Measurements from ENCODE around the gene CLK2.

The CLK2 gene

DNA sequence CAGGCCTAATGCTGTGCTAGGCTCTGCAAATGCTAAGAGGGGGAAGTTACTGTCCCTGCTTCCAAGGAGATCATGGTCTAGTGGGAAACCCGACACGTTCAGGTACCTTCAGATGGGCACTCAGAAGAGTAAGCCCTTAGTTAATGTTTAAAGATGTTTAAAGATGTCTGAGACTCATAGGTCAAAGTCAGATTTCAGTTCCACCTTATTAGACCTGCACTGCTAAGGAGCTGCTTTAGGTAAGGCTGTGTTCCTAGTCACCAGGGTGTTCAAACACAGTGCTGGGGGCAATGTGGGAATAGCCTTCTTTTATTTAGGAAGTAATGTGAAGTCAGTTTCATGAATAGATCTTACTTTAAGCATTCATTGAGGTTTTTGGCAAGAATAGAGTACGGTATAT is 43.6 kb upstream of the CLK2 start:
- no peak overlapping the region for H3K14ac ChIP-seq (ENCODE audit: low read length)

DNA sequence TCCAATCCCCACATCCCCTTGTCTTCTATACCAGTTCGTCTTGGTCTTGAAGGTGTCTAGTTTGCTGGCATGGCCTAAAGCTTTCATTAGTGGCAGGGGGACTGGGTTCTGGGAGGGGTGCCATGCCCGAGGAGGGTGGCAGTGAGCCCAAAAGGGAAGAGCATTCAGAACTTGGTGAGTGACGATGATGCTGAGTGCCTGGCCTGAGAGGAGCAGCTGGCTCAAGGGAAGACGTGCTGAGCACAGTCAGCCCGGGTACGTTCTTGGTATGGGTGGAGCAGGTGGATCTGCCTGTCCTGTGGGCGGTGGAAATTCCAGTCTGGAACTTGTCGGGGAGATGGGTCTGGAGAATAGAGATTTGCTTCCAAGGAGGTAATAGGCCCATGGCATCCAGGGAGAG is 40.0 kb upstream of the CLK2 start:
- H2AFZ ChIP-seq (ENCODE audit: low read length) = no peak overlapping the region
- H3K18ac ChIP-seq (ENCODE audit: low read length) = no peak overlapping the region
- H4K8ac ChIP-seq (ENCODE audit: low read depth, low read length) = no peak overlapping the region
- no peak overlapping the region for H3K23ac ChIP-seq (ENCODE audit: low read depth, low read length, poor library complexity)
- no peak overlapping the region for H2BK12ac ChIP-seq (ENCODE audit: low read length)
- no peak overlapping the region for H2BK120ac ChIP-seq (ENCODE audit: low read depth, low read length)
- H3K4me1 ChIP-seq (ENCODE audit: control insufficient read depth in 2 of 2, insufficient read depth in 1 of 2, low read depth in 1 of 2, low read length in 2 of 2) = peaks cover 11 to 15% of the 10 kb centered on the region in 2 donors
- no peak overlapping the region for H3K14ac ChIP-seq (ENCODE audit: low read length)
- H3K4ac ChIP-seq (ENCODE audit: low read length) = no peak overlapping the region
- WGBS, 2 donors (ENCODE audit: extremely low coverage in 2 of 2, insufficient read length in 2 of 2, insufficient replicate concordance in 1 of 2) = no CpG with 5 or more reads among the region's 8 CpGs
- no peak overlapping the region for H4K91ac ChIP-seq (ENCODE audit: low read depth, low read length, poor library complexity)
- H3K27ac ChIP-seq (replicated peaks; ENCODE audit: low read length) = no peak overlapping the region
- peaks cover 18% of the 10 kb centered on the region for H3K79me1 ChIP-seq (ENCODE audit: low read depth, low read length)
- H3K9me3 ChIP-seq (replicated peaks in 1 of 2; ENCODE audit: control insufficient read depth in 2 of 2, insufficient read depth in 1 of 2, low read depth in 1 of 2, low read length in 2 of 2) = no peaks in the 10 kb centered on the region
- no peak overlapping the region for H2BK15ac ChIP-seq (ENCODE audit: low read length)
- no peak overlapping the region for H2AK5ac ChIP-seq (ENCODE audit: low read depth, low read length)
- H3K9ac ChIP-seq (ENCODE audit: low read depth, low read length, poor library complexity) = no peak overlapping the region
- no peak for DNase-seq (ENCODE audit: low spot score)
- H3K4me3 ChIP-seq (ENCODE audit: low read length in 2 of 2) = no peak overlapping the region
- no peak overlapping the region for H2BK5ac ChIP-seq (ENCODE audit: low read length)
- H3K4me2 ChIP-seq (ENCODE audit: insufficient read depth, low read length, poor library complexity, severe bottlenecking) = no peak overlapping the region
- H3K27me3 ChIP-seq (ENCODE audit: control insufficient read depth in 3 of 3, insufficient read depth in 3 of 3, low read depth in 1 of 3, low read length in 3 of 3) = no peaks in the 10 kb centered on the region
- H3K36me3 ChIP-seq (replicated peaks in 1 of 2; ENCODE audit: control insufficient read depth in 2 of 2, insufficient read depth in 2 of 2, low read length in 2 of 2) = peaks cover 35 to 84% of the 10 kb centered on the region in 2 donors

More for the DNA sequence above, 43.6 kb upstream of the CLK2 start:
- H3K4me1 ChIP-seq (ENCODE audit: control insufficient read depth in 2 of 2, insufficient read depth in 1 of 2, low read depth in 1 of 2, low read length in 2 of 2) = peaks cover 11 to 12% of the 10 kb centered on the region in 2 donors
- no peak overlapping the region for H3K4me3 ChIP-seq (ENCODE audit: low read length in 2 of 2)
- no peak overlapping the region for H3K9ac ChIP-seq (ENCODE audit: low read depth, low read length, poor library complexity)
- no peak overlapping the region for H3K23ac ChIP-seq (ENCODE audit: low read depth, low read length, poor library complexity)
- H2BK5ac ChIP-seq (ENCODE audit: low read length) = no peak overlapping the region
- peaks cover 9% of the 10 kb centered on the region for H3K79me1 ChIP-seq (ENCODE audit: low read depth, low read length)
- H2BK15ac ChIP-seq (ENCODE audit: low read length) = no peak overlapping the region
- DNase-seq (ENCODE audit: low spot score) = no peak
- peaks cover 45 to 96% of the 10 kb centered on the region in 2 donors for H3K36me3 ChIP-seq (replicated peaks in 1 of 2; ENCODE audit: control insufficient read depth in 2 of 2, insufficient read depth in 2 of 2, low read length in 2 of 2)
- no peak overlapping the region for H2BK120ac ChIP-seq (ENCODE audit: low read depth, low read length)
- no peaks in the 10 kb centered on the region for H3K9me3 ChIP-seq (replicated peaks in 1 of 2; ENCODE audit: control insufficient read depth in 2 of 2, insufficient read depth in 1 of 2, low read depth in 1 of 2, low read length in 2 of 2)
- no peak overlapping the region for H3K18ac ChIP-seq (ENCODE audit: low read length)
- no peaks in the 10 kb centered on the region for H3K27me3 ChIP-seq (ENCODE audit: control insufficient read depth in 3 of 3, insufficient read depth in 3 of 3, low read depth in 1 of 3, low read length in 3 of 3)
- no peak overlapping the region for H2AFZ ChIP-seq (ENCODE audit: low read length)
- no CpG with 5 or more reads among the region's 3 CpGs for WGBS, 2 donors (ENCODE audit: extremely low coverage in 2 of 2, insufficient read length in 2 of 2, insufficient replicate concordance in 1 of 2)
- H2BK12ac ChIP-seq (ENCODE audit: low read length) = no peak overlapping the region
- no peak overlapping the region for H3K27ac ChIP-seq (replicated peaks; ENCODE audit: low read length)
- no peak overlapping the region for H4K8ac ChIP-seq (ENCODE audit: low read depth, low read length)
- no peak overlapping the region for H4K91ac ChIP-seq (ENCODE audit: low read depth, low read length, poor library complexity)
- H3K4ac ChIP-seq (ENCODE audit: low read length) = no peak overlapping the region
- no peak overlapping the region for H2AK5ac ChIP-seq (ENCODE audit: low read depth, low read length)
- H3K4me2 ChIP-seq (ENCODE audit: insufficient read depth, low read length, poor library complexity, severe bottlenecking) = no peak overlapping the region

DNA sequence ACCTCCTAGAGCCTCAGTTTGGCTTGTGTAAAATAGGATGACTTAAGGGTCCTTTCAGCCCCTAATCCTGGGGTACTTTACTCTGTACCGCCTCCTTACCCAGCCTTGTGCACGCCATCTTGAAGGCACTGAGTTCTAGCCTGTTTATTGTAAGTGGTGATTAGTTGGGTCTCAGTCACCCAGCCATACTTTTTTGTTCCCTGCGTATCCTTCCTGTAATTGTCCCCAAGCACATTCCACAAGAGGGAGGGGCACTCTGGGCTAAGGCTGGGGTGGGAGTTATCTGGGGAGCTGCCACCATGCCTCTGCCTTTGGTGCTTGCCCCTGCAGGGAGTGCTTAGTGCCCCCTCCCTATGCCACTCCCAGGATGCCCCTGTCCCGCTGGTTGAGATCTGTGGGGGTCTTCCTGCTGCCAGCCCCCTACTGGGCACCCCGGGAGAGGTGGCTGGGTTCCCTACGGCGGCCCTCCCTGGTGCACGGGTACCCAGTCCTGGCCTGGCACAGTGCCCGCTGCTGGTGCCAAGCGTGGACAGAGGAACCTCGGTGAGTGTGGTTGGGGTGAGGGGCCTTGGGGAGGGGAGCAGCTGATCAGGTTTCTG is 36.2 kb upstream of the CLK2 start:
- Histone ChIP-seq H2AK5ac (ENCODE audit: low read depth, low read length) (peak overlapping the region; percentile 31), H3K79me1 (ENCODE audit: low read depth, low read length) (peaks cover 13% of the 10 kb centered on the region), H2BK5ac (ENCODE audit: low read length) (peak overlapping the region; percentile 82), H3K23ac (ENCODE audit: low read depth, low read length, poor library complexity) (peak overlapping the region; percentile 1), H3K27ac (replicated peaks; ENCODE audit: low read length) (peak overlapping the region; percentile 77), H3K4me2 (ENCODE audit: insufficient read depth, low read length, poor library complexity, severe bottlenecking) (peak overlapping the region; percentile 87), H2AFZ (ENCODE audit: low read length) (no peak overlapping the region), H2BK12ac (ENCODE audit: low read length) (no peak overlapping the region), H3K4me3 (ENCODE audit: low read length in 2 of 2) (peak overlapping the region; percentile 84 to 97), H3K9me3 (replicated peaks in 1 of 2; ENCODE audit: control insufficient read depth in 2 of 2, insufficient read depth in 1 of 2, low read depth in 1 of 2, low read length in 2 of 2) (no peaks in the 10 kb centered on the region), H3K18ac (ENCODE audit: low read length) (peak overlapping the region; percentile 84), H4K8ac (ENCODE audit: low read depth, low read length) (no peak overlapping the region), H3K9ac (ENCODE audit: low read depth, low read length, poor library complexity) (peak overlapping the region; percentile 91), H2BK120ac (ENCODE audit: low read depth, low read length) (peak overlapping the region; percentile 64), H2BK15ac (ENCODE audit: low read length) (no peak overlapping the region), H3K4me1 (ENCODE audit: control insufficient read depth in 2 of 2, insufficient read depth in 1 of 2, low read depth in 1 of 2, low read length in 2 of 2) (peaks cover 17 to 21% of the 10 kb centered on the region in 2 donors), H3K27me3 (ENCODE audit: control insufficient read depth in 3 of 3, insufficient read depth in 3 of 3, low read depth in 1 of 3, low read length in 3 of 3) (no peaks in the 10 kb centered on the region), H3K4ac (ENCODE audit: low read length) (no peak overlapping the region), H3K14ac (ENCODE audit: low read length) (peak overlapping the region; percentile 65), H3K36me3 (replicated peaks in 1 of 2; ENCODE audit: control insufficient read depth in 2 of 2, insufficient read depth in 2 of 2, low read length in 2 of 2) (peaks cover 20 to 49% of the 10 kb centered on the region in 2 donors), H4K91ac (ENCODE audit: low read depth, low read length, poor library complexity) (no peak overlapping the region)
- WGBS, 2 donors (ENCODE audit: extremely low coverage in 2 of 2, insufficient read length in 2 of 2, insufficient replicate concordance in 1 of 2) = no CpG with 5 or more reads among the region's 11 CpGs
- no peak for DNase-seq (ENCODE audit: low spot score)

DNA sequence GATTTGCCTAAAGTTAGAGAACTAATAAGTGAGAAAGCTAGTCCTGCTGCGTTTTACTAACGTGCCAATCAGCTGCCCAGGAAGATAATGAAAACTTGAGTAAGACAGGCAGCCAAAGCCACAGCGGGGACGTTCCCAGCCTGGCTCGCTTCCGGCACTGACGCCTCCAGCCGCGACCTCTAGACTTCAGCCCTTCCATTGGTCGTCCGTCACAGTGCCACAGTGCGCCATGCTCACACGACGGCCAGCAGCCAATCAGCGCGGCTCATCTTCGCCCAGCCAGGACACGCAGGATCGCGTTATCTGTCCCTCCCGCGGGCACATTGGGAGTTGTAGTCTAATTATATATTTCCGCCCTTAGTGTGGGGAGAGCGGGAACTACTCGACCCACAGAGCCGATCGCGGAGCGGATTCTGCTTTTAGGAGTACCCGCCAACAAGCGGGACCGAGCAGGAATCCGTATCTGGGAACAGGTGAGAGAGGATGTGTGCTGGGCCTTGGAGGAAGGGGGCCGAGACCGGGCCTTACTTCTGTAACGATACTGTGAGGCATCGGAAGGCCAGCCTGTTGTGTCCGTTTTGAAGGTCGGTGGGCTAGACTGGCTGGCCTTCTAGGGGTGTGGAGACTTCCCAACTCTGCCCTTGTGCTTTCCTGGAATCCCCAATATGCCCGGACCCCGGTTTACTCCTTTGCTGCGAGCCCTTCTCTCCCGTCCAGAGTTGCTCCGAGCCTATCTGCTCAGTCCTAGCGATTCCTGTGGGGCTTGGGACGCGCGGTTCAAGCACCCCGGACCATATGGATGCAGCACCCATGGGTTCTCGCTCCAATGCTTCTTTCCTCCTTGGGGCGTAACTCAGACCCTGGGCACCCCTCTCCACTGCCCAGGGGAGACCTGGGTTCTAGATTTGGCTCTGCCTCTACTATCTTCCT is 35.5 kb upstream of the CLK2 start, which contains the start of gene FDPS:
FDPS (plus strand) TSS at position 374 of the 930 bp plus-strand sequence. CDS start 924 bp downstream, outside the sequence.
- peaks cover 17 to 21% of the 10 kb centered on the region in 2 donors for H3K4me1 ChIP-seq (ENCODE audit: control insufficient read depth in 2 of 2, insufficient read depth in 1 of 2, low read depth in 1 of 2, low read length in 2 of 2)
- peak within 1 kb of the TSS; percentile 87 for H3K4me2 ChIP-seq (ENCODE audit: insufficient read depth, low read length, poor library complexity, severe bottlenecking)
- H2BK12ac ChIP-seq (ENCODE audit: low read length) = no peak within 1 kb of the TSS
- no CpG with 5 or more reads among the region's 51 CpGs for WGBS, 2 donors (ENCODE audit: extremely low coverage in 2 of 2, insufficient read length in 2 of 2, insufficient replicate concordance in 1 of 2)
- no peaks in the 10 kb centered on the region for H3K27me3 ChIP-seq (ENCODE audit: control insufficient read depth in 3 of 3, insufficient read depth in 3 of 3, low read depth in 1 of 3, low read length in 3 of 3)
- no peak within 1 kb of the TSS for H4K8ac ChIP-seq (ENCODE audit: low read depth, low read length)
- peak within 1 kb of the TSS; percentile 87 for H3K27ac ChIP-seq (replicated peaks; ENCODE audit: low read length)
- peak within 1 kb of the TSS; percentile 64 for H2BK120ac ChIP-seq (ENCODE audit: low read depth, low read length)
- peak within 1 kb of the TSS; percentile 84 for H3K18ac ChIP-seq (ENCODE audit: low read length)
- H4K91ac ChIP-seq (ENCODE audit: low read depth, low read length, poor library complexity) = no peak within 1 kb of the TSS
- H3K4me3 ChIP-seq (ENCODE audit: low read length in 2 of 2) = peak within 1 kb of the TSS; percentile 84 to 97
- peak within 1 kb of the TSS; percentile 1 for H3K23ac ChIP-seq (ENCODE audit: low read depth, low read length, poor library complexity)
- peak within 1 kb of the TSS; percentile 91 for H3K9ac ChIP-seq (ENCODE audit: low read depth, low read length, poor library complexity)
- H2BK5ac ChIP-seq (ENCODE audit: low read length) = peak within 1 kb of the TSS; percentile 82
- H2AFZ ChIP-seq (ENCODE audit: low read length) = peak within 1 kb of the TSS; percentile 35
- peak; percentile 95 for DNase-seq (ENCODE audit: low spot score)
- H3K36me3 ChIP-seq (replicated peaks in 1 of 2; ENCODE audit: control insufficient read depth in 2 of 2, insufficient read depth in 2 of 2, low read length in 2 of 2) = peaks cover 19 to 42% of the 10 kb centered on the region in 2 donors
- H2AK5ac ChIP-seq (ENCODE audit: low read depth, low read length) = peak within 1 kb of the TSS; percentile 34
- H3K79me1 ChIP-seq (ENCODE audit: low read depth, low read length) = peaks cover 13% of the 10 kb centered on the region
- H3K4ac ChIP-seq (ENCODE audit: low read length) = no peak within 1 kb of the TSS
- no peak within 1 kb of the TSS for H2BK15ac ChIP-seq (ENCODE audit: low read length)
- peak within 1 kb of the TSS; percentile 65 for H3K14ac ChIP-seq (ENCODE audit: low read length)
- no peaks in the 10 kb centered on the region for H3K9me3 ChIP-seq (replicated peaks in 1 of 2; ENCODE audit: control insufficient read depth in 2 of 2, insufficient read depth in 1 of 2, low read depth in 1 of 2, low read length in 2 of 2)

Measured in neuronal stem cell (in vitro differentiated cells).